Measurements from ENCODE around the gene NPAS2. TPM values are rescaled to one million over a fixed set of nuclear protein-coding genes. Genes with fewer than 3 reads are reported as not detected.

Gene NPAS2
- total RNA-seq, 1 experiment from 2014 or later = 12.3 TPM

DNA sequence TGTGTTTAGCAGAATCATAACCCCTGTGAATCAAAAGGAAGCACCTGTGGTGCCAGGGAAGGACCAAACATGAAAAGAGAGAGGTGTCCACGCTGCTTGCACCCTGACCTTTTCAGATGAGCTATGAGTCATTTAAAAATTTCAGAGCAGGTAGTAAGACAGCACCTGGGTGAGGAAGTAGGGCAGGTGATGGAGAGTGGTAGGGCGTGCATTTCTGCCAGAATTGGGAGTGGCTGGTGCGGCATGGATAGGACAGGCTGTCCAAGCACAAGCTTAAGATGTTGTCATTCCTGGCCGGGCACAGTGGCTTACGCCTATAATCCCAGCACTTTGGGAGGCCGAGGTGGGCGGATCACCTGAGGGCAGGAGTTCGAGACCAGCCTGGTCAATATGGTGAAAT lies 36.8 kb downstream of the NPAS2 start:
- no peak overlapping the region for H3K4me3 Mint-ChIP-seq (ENCODE audit: unreplicated experiment)
- no peak overlapping the region for H3K27ac Mint-ChIP-seq (ENCODE audit: low read depth, unreplicated experiment)
- no TSS peak for BruUV-seq (replicated peaks)
- H3K4me1 Mint-ChIP-seq (ENCODE audit: insufficient read depth, unreplicated experiment) = peaks cover 5% of the 10 kb centered on the region
- POLR2A ChIA-PET = interaction anchor here (0.6 to 1.4 kb wide), 7 partner anchors 10 to 123 kb away, joined by 3 to 5 read pairs (median 3); no protein-coding TSS in a partner anchor
- no peaks in the 10 kb centered on the region for H3K27me3 Mint-ChIP-seq (ENCODE audit: insufficient read depth, unreplicated experiment)
- TF ChIP-seq, protein P1, sequence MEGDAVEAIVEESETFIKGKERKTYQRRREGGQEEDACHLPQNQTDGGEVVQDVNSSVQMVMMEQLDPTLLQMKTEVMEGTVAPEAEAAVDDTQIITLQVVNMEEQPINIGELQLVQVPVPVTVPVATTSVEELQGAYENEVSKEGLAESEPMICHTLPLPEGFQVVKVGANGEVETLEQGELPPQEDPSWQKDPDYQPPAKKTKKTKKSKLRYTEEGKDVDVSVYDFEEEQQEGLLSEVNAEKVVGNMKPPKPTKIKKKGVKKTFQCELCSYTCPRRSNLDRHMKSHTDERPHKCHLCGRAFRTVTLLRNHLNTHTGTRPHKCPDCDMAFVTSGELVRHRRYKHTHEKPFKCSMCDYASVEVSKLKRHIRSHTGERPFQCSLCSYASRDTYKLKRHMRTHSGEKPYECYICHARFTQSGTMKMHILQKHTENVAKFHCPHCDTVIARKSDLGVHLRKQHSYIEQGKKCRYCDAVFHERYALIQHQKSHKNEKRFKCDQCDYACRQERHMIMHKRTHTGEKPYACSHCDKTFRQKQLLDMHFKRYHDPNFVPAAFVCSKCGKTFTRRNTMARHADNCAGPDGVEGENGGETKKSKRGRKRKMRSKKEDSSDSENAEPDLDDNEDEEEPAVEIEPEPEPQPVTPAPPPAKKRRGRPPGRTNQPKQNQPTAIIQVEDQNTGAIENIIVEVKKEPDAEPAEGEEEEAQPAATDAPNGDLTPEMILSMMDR (IDR thresholded peaks at IDR 0.05; ENCODE audit: unreplicated experiment) = no peak
- H3K36me3 Mint-ChIP-seq (ENCODE audit: insufficient read depth, unreplicated experiment) = no peaks in the 10 kb centered on the region
- no peaks in the 10 kb centered on the region for H3K9me3 Mint-ChIP-seq (ENCODE audit: unreplicated experiment)
- CTCF ChIA-PET = interaction anchor here (0.6 to 1.6 kb wide), 3 partner anchors 23 to 247 kb away, joined by 4 to 6 read pairs (median 5); no protein-coding TSS in a partner anchor
- intact Hi-C loops (cut with micrococcal nuclease) = no loop called here
- DNase-seq (ENCODE audit: unreplicated experiment) = peak; percentile 53

DNA sequence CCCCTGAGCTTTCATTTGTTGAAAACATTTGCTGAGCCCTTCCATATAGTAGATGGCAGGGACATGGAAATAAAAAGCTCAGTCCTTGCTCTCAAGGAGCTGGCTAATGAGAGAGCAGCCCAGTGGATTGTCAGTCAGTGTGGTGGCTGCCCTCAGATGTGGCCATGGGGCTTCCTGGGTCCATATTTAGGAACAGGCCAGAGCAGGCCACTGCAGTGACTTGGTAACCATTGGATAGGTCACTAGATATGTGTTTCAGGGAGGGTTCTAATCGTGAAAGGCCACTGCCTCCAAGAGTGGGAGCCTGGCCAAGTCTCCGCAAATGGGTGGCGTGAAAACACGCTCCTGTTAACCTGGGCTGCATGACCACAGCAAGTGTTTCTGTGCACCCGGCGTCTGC lies 37.4 kb downstream of the NPAS2 start:
- DNase-seq (ENCODE audit: unreplicated experiment) = no peak
- TF ChIP-seq, protein P1 (IDR thresholded peaks at IDR 0.05; ENCODE audit: unreplicated experiment) = no peak
- ChIA-PET POLR2A (interaction anchor here (0.6 to 1.4 kb wide), 5 partner anchors 9 to 112 kb away, joined by 3 to 4 read pairs (median 3); no protein-coding TSS in a partner anchor), CTCF (interaction anchor here (0.6 to 1.6 kb wide), 3 partner anchors 23 to 248 kb away, joined by 4 to 6 read pairs (median 5); no protein-coding TSS in a partner anchor)
- intact Hi-C loops (cut with micrococcal nuclease) = no loop called here
- no peaks in the 10 kb centered on the region for H3K9me3 Mint-ChIP-seq (ENCODE audit: unreplicated experiment)
- H3K4me3 Mint-ChIP-seq (ENCODE audit: unreplicated experiment) = no peak overlapping the region
- peaks cover 5% of the 10 kb centered on the region for H3K4me1 Mint-ChIP-seq (ENCODE audit: insufficient read depth, unreplicated experiment)
- H3K27me3 Mint-ChIP-seq (ENCODE audit: insufficient read depth, unreplicated experiment) = no peaks in the 10 kb centered on the region
- H3K27ac Mint-ChIP-seq (ENCODE audit: low read depth, unreplicated experiment) = no peak overlapping the region
- BruUV-seq (replicated peaks) = no TSS peak
- no peaks in the 10 kb centered on the region for H3K36me3 Mint-ChIP-seq (ENCODE audit: insufficient read depth, unreplicated experiment)

DNA sequence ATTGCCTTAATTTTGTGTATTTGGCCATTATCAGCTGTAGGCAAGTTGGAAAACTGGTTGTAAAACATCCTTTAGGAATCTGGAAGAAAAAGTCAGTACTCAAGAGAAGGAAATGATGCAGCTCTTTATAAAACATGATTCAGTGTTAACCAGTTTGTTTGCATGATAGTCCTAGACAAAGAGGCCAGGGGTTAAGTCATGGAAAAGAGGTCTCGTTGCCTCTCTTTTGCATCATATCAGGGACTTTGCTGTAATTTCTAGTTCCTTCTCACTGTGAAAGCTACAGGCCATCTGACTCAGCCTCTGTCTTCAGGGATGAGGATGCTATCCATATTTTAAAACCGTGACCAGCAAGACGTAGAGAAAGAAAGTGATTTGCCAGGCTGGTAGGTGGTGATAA lies 38.0 kb downstream of the NPAS2 start:
- POLR2A ChIA-PET = no interaction called here
- intact Hi-C loops (cut with micrococcal nuclease) = no loop called here

DNA sequence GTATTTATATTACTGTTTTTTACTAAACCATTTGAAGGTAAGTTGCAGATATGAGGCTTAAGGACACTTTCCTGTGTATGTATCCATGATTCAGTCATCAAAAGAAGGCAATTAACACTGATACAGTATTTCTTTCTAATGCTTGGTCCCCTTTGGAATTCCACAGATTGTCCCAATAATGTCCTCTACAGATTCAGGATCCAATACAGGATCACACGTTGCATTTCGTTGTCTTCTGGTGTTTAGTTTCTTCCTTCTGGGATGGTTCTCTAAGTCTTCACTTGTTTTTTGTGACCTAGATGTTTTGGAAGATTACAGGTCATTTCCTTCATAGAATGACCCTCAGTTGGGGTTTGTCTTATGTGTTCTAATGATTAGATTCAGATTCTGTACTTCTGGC lies 40.0 kb downstream of the NPAS2 start:
- TF ChIP-seq, protein P1 (IDR thresholded peaks at IDR 0.05; ENCODE audit: unreplicated experiment) = no peak
- POLR2A ChIA-PET = no interaction called here
- no peaks in the 10 kb centered on the region for H3K9me3 Mint-ChIP-seq (ENCODE audit: unreplicated experiment)
- no TSS peak for BruUV-seq (replicated peaks)
- no peak overlapping the region for H3K27ac Mint-ChIP-seq (ENCODE audit: low read depth, unreplicated experiment)
- intact Hi-C loops (cut with micrococcal nuclease) = no loop called here
- H3K4me1 Mint-ChIP-seq (ENCODE audit: insufficient read depth, unreplicated experiment) = no peaks in the 10 kb centered on the region
- CTCF ChIA-PET = no interaction called here
- no peaks in the 10 kb centered on the region for H3K27me3 Mint-ChIP-seq (ENCODE audit: insufficient read depth, unreplicated experiment)
- H3K36me3 Mint-ChIP-seq (ENCODE audit: insufficient read depth, unreplicated experiment) = no peaks in the 10 kb centered on the region
- no peak for DNase-seq (ENCODE audit: unreplicated experiment)
- H3K4me3 Mint-ChIP-seq (ENCODE audit: unreplicated experiment) = no peak overlapping the region

More for the DNA sequence above, 38.0 kb downstream of the NPAS2 start:
- no peak overlapping the region for H3K4me3 Mint-ChIP-seq (ENCODE audit: unreplicated experiment)
- H3K36me3 Mint-ChIP-seq (ENCODE audit: insufficient read depth, unreplicated experiment) = no peaks in the 10 kb centered on the region
- no TSS peak for BruUV-seq (replicated peaks)
- CTCF ChIA-PET = interaction anchor here (0.6 to 1.4 kb wide), 2 partner anchors 24 to 37 kb away, joined by 5 to 7 read pairs; no protein-coding TSS in a partner anchor
- H3K27ac Mint-ChIP-seq (ENCODE audit: low read depth, unreplicated experiment) = no peak overlapping the region
- no peaks in the 10 kb centered on the region for H3K27me3 Mint-ChIP-seq (ENCODE audit: insufficient read depth, unreplicated experiment)
- no peaks in the 10 kb centered on the region for H3K9me3 Mint-ChIP-seq (ENCODE audit: unreplicated experiment)
- H3K4me1 Mint-ChIP-seq (ENCODE audit: insufficient read depth, unreplicated experiment) = peaks cover 5% of the 10 kb centered on the region
- DNase-seq (ENCODE audit: unreplicated experiment) = no peak
- TF ChIP-seq, protein P1 (IDR thresholded peaks at IDR 0.05; ENCODE audit: unreplicated experiment) = no peak

Data from MCF 10A (cell line).